Measurements from ENCODE around the gene BTBD9.

DNA sequence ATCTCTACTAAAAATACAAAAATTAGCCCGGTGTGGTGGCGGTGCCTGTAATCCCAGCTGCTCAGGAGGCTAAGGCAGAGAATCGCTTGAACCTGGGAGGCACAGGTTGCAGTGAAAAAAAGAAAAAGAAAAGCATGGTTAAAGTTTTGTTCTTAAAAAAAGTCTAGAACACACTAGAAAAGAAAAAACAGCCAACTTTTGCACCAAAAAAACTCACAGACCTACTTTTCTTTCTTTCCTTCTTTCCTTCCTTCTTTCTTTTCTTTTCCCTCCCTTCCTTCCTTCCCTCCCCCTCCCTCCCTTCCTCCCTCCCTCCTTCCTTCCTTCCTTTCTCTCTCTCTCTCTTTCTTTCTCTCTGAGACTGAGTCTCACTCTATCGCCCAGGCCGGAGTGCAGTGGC, 204.4 kb downstream of the BTBD9 start:
- TF ChIP-seq EZH2 (IDR thresholded peaks at IDR 0.05; ENCODE audit: insufficient read depth, poor library complexity, severe bottlenecking), result no peak
- no peak for TF ChIP-seq EZH2phosphoT487 (IDR thresholded peaks at IDR 0.05; ENCODE audit: insufficient read depth, low read depth)

Measured in GM23248 (cell line).